ENCODE data around the gene ANHX. TPM values are rescaled to one million over a fixed set of nuclear protein-coding genes. Genes with fewer than 3 reads are reported as not detected.

The ANHX gene
- not detected in 5 replicates for total RNA-seq (2022; extraction: Qiagen RNA extraction; ENCODE audit: low read depth)

GRCh38 chr12:133235401-133236112, at the start of gene ANHX:
TSS of gene ANHX (minus strand) at chr12:133235877. CDS start at chr12:133234356, 1,521 bp downstream.

GRCh38 chr12:133181238-133181959, 54.3 kb downstream of the ANHX start, which contains the start of gene ZNF268:
TSS of gene ZNF268 (plus strand) at chr12:133181495. CDS start at chr12:133181998, 503 bp downstream.

Other genes with a start within 250 kb of the ANHX start
- 7.1 to 11.3 TPM (median 7.4 TPM) in 5 replicates for gene ZNF26, start 249.5 kb downstream of the ANHX start, total RNA-seq (2022; extraction: Qiagen RNA extraction; ENCODE audit: low read depth)
- gene ZNF84, start 198.4 kb downstream of the ANHX start, total RNA-seq (2022; extraction: Qiagen RNA extraction; ENCODE audit: low read depth) = 11.8 to 15.7 TPM (median 12.4 TPM) in 5 replicates
- 9.5 to 10.3 TPM (median 9.9 TPM) in 5 replicates for gene ZNF140, start 155.0 kb downstream of the ANHX start, total RNA-seq (2022; extraction: Qiagen RNA extraction; ENCODE audit: low read depth)
- 0.38 to 0.47 TPM (median 0.43 TPM) in 5 replicates for gene ZNF891, start 105.6 kb downstream of the ANHX start, total RNA-seq (2022; extraction: Qiagen RNA extraction; ENCODE audit: low read depth)
- 1.4 to 2.3 TPM (median 1.8 TPM) in 5 replicates for gene ZNF10, start 105.2 kb downstream of the ANHX start, total RNA-seq (2022; extraction: Qiagen RNA extraction; ENCODE audit: low read depth)
- gene ZNF268, start 54.4 kb downstream of the ANHX start, total RNA-seq (2022; extraction: Qiagen RNA extraction; ENCODE audit: low read depth) = 8.6 to 20.0 TPM (median 10.4 TPM) in 5 replicates

All from A549 treated with CpdA at 1 μM for 4 hours (cell line).